Hepatocyte (in vitro differentiated cells): ENCODE results near the gene UBL5. TPM values are rescaled to one million over a fixed set of nuclear protein-coding genes. Genes with fewer than 3 reads are reported as not detected.

Experiments used
- DNase-seq: peaks from one replicate; pipeline ENCODE4 v3.0.0-alpha.2; 2016; ENCODE audit warnings: low spot score
- H2AFZ ChIP-seq: fragments of 200-600 bp; sonication (generic); 2 replicates; pipeline ENCODE4 v1.6.0; 2016; ENCODE audit warnings: antibody characterized with exemption, mild to moderate bottlenecking
- H3K27ac ChIP-seq: fragments of 200-600 bp; sonication (generic); 2 replicates; pipeline ENCODE4 v1.5.1; 2016; ENCODE audit warnings: mild to moderate bottlenecking
- H3K27me3 ChIP-seq: fragments of 200-600 bp; sonication (generic); 2 replicates; pipeline ENCODE4 v1.6.1; 2016
- H3K36me3 ChIP-seq: fragments of 200-600 bp; sonication (generic); replicated peaks from 2 replicates; pipeline ENCODE4 v1.5.1; 2016; ENCODE audit warnings: low read depth; ENCODE audit not compliant: insufficient read depth
- H3K4me1 ChIP-seq: fragments of 200-600 bp; sonication (generic); 2 replicates; pipeline ENCODE4 v1.5.1; 2016; ENCODE audit warnings: mild to moderate bottlenecking, moderate library complexity; ENCODE audit not compliant: insufficient read depth
- H3K4me2 ChIP-seq: fragments of 200-600 bp; sonication (generic); 2 replicates; pipeline ENCODE4 v1.6.0; 2016
- H3K4me3 ChIP-seq: fragments of 200-600 bp; sonication (generic); 2 replicates; pipeline ENCODE4 v1.5.1; 2016; ENCODE audit warnings: mild to moderate bottlenecking
- H3K79me2 ChIP-seq: fragments of 200-600 bp; sonication (generic); 2 replicates; pipeline ENCODE4 v1.6.0; 2017; ENCODE audit warnings: mild to moderate bottlenecking
- H3K9me2 ChIP-seq: fragments of 200-600 bp; sonication (generic); replicated peaks from 2 replicates; pipeline ENCODE4 v1.6.0; 2017; ENCODE audit warnings: mild to moderate bottlenecking; ENCODE audit not compliant: insufficient read depth
- H3K9me3 ChIP-seq: fragments of 200-600 bp; sonication (generic); 2 replicates; pipeline ENCODE4 v1.5.1; 2016; ENCODE audit warnings: low read depth, mild to moderate bottlenecking
- H4K20me1 ChIP-seq: fragments of 200-600 bp; sonication (generic); 2 replicates; pipeline ENCODE4 v1.6.0; 2016; ENCODE audit warnings: mild to moderate bottlenecking; ENCODE audit not compliant: insufficient read depth, poor library complexity, severe bottlenecking
- EZH2 ChIP-seq: fragments of 200-600 bp; sonication (generic); IDR thresholded peaks from 2 replicates; pipeline ENCODE4 v1.6.1; 2016; ENCODE audit warnings: antibody characterized with exemption, mild to moderate bottlenecking, borderline replicate concordance
- EZH2phosphoT487 ChIP-seq: fragments of 200-600 bp; sonication (generic); IDR thresholded peaks from one replicate; pipeline ENCODE4 v1.6.1; 2018; ENCODE audit warnings: antibody characterized with exemption, mild to moderate bottlenecking, low read depth, moderate library complexity; ENCODE audit not compliant: unreplicated experiment, severe bottlenecking
- WGBS: methylation state at CpG from one replicate; pipeline ENCODE4 v1.1.6; 2016; ENCODE audit warnings: low lambda C conversion rate; ENCODE audit errors: missing lambda C conversion rate; 5-methylcytosine and 5-hydroxymethylcytosine counted together
- polyA plus RNA-seq: library from polyadenylated mRNA; unstranded; fragments of >200 nt; fragmentation: Nextera tagmentation; extraction: Ambion mirVana; gene quantifications from 2 replicates; pipeline ENCODE4 v1.2.1, GENCODE V29; 2016
- total RNA-seq: library from RNA; depleted of rRNA; stranded (reverse); fragments of >200 nt; gene quantifications from 2 replicates; pipeline ENCODE4 v1.2.3, GENCODE V29; 2014
- TF ChIP-seq, protein P1 (sequence below): fragments of 200-600 bp; sonication (generic); IDR thresholded peaks from 2 replicates; pipeline ENCODE4 v1.5.1; 2016; ENCODE audit warnings: antibody characterized with exemption, mild to moderate bottlenecking; ENCODE audit not compliant: poor library complexity

UBL5 gene
- total and polyA plus RNA-seq, 2 experiments from 2014 or later, result 528 to 613 TPM

DNA sequence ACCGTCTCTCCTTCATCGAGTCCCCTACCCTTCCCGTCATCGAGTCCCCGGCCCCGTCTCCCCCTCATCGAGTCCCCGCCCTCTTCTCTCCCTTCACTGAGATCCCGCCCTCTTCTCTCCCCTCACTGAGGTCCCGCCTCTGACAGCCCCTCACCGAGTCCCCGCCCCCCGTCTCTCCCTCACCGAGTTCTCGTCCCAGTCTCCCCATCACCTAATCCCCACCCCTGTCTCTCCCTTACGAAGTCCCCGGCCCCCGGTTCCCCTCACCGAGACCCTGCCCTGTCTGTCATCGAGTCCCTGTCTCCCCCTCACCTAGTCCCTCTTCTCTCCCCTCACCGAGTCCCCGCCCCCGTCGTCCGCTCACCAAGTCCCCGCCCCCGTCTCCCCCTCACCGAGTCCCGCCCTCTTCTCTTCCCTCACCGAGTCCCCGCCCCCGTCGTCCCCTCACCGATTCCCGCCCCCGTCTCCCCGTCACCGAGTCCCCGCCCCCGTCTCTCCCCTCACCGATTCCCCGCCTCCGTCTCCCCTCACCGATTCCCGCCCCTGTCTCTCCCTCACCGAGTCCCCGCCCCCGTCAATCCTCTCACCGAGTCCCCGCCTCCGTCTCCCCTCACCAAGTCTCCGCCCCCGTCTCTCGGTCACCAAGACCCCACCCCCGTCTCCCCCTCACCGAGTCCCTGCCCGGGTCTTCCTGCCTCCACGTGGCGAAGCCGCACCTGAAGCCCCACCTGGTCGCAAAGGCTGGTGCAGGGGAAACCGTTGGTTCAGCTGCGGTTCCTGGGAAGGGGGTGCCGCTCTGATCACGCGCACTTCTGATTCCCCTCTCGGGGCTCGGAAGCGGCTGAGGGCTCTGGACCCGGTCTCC is 35.3 kb upstream of the UBL5 start:
- 0% methylated on average over 16 of the region's 70 CpGs for WGBS
- no peaks in the 10 kb centered on the region for H3K9me3 ChIP-seq

DNA sequence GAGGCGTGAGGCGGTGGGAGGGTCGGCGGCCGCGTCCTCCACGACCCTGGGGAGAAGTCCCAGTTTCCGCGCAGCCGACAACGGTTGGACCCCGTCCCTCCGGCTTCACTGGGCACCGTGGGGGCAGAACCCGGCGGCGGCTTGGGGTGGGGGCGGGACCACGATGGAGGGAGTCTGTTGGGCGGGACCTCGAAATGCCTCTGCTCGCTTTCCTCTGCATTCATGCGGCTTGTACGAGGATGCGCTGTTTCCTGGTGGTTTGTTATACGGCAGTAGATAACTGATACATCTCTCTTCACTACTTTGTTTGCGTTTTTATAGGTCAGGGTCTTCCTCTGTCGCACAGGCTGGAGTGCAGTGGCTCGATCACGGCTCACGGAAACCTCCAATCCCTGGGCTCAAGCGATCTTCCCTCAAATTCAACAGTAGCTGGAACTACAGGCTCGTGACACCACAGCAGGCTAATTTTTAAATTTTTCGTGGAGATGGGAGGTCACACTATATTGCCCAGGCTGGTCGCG is 34.6 kb upstream of the UBL5 start:
- peak; percentile 83 for DNase-seq
- WGBS, result 25% methylated on average over 28 of the region's 36 CpGs

More for the DNA sequence above, 35.3 kb upstream of the UBL5 start:
- H3K27me3 ChIP-seq, result no peaks in the 10 kb centered on the region
- peak overlapping the region; percentile 80 for H3K4me2 ChIP-seq
- H3K4me1 ChIP-seq, result peaks cover 12% of the 10 kb centered on the region
- H3K9me2 ChIP-seq, result no peaks in the 10 kb centered on the region
- peaks cover 5% of the 10 kb centered on the region for H3K79me2 ChIP-seq
- peak overlapping the region; percentile 99 for H3K27ac ChIP-seq
- H4K20me1 ChIP-seq, result no peaks in the 10 kb centered on the region
- H3K36me3 ChIP-seq, result no peaks in the 10 kb centered on the region
- peak overlapping the region; percentile 83 for H3K4me3 ChIP-seq
- peak overlapping the region; percentile 95 for H2AFZ ChIP-seq
- TF ChIP-seq, protein P1, sequence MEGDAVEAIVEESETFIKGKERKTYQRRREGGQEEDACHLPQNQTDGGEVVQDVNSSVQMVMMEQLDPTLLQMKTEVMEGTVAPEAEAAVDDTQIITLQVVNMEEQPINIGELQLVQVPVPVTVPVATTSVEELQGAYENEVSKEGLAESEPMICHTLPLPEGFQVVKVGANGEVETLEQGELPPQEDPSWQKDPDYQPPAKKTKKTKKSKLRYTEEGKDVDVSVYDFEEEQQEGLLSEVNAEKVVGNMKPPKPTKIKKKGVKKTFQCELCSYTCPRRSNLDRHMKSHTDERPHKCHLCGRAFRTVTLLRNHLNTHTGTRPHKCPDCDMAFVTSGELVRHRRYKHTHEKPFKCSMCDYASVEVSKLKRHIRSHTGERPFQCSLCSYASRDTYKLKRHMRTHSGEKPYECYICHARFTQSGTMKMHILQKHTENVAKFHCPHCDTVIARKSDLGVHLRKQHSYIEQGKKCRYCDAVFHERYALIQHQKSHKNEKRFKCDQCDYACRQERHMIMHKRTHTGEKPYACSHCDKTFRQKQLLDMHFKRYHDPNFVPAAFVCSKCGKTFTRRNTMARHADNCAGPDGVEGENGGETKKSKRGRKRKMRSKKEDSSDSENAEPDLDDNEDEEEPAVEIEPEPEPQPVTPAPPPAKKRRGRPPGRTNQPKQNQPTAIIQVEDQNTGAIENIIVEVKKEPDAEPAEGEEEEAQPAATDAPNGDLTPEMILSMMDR, result no peak
- DNase-seq, result peak; percentile 99

DNA sequence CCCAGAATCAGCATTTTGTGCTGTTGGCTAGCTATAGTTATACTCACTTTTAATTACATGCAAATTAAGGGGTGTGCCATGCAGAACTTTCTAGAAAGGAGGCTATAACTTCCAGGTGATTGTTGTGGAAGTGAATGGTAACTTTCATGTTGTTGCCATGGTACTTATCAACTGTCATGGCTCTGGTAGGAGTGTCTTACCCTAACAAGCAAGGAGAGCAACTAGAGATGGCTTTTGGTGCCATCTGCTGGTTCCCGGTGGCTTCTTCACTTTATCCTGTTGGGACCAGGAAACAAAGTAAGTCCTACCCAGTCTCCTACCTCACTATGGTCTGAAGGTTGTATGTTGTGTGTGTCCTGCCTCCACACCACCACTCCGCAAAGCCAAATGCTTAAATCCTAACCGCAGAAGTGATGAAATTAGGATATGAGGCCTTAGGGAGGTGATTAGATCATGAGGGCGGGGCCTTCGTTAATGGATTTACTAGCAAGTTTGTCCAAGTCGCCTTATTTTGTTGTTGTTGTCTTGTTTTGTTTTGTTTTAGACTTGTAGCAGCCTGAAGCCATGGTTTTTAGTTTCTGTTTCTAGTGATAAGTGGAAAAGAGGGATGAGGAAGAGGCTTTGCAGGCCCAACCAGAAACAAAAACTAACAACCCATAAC is 31.5 kb upstream of the UBL5 start:
- no peak overlapping the region for H3K4me3 ChIP-seq
- peak overlapping the region; percentile 18 for H3K27ac ChIP-seq
- peak overlapping the region; percentile 19 for H2AFZ ChIP-seq
- no peaks in the 10 kb centered on the region for H3K9me3 ChIP-seq
- no peaks in the 10 kb centered on the region for H3K36me3 ChIP-seq
- H3K4me1 ChIP-seq, result no peaks in the 10 kb centered on the region
- H3K4me2 ChIP-seq, result no peak overlapping the region
- H3K27me3 ChIP-seq, result no peaks in the 10 kb centered on the region
- WGBS, result 54% methylated on average over 6 of the region's 6 CpGs
- TF ChIP-seq, protein P1, result peak; percentile 82
- no peak for TF ChIP-seq EZH2
- TF ChIP-seq EZH2phosphoT487, result no peak
- H4K20me1 ChIP-seq, result no peaks in the 10 kb centered on the region
- H3K79me2 ChIP-seq, result peaks cover 5% of the 10 kb centered on the region
- no peaks in the 10 kb centered on the region for H3K9me2 ChIP-seq
- DNase-seq, result peak; percentile 89

More for the DNA sequence above, 34.6 kb upstream of the UBL5 start:
- Histone ChIP-seq H3K9me2 (no peaks in the 10 kb centered on the region), H3K4me3 (peak overlapping the region; percentile 83), H3K36me3 (no peaks in the 10 kb centered on the region), H4K20me1 (no peaks in the 10 kb centered on the region), H3K79me2 (peaks cover 5% of the 10 kb centered on the region), H3K9me3 (no peaks in the 10 kb centered on the region), H2AFZ (peak overlapping the region; percentile 95), H3K4me2 (peak overlapping the region; percentile 80), H3K27me3 (no peaks in the 10 kb centered on the region), H3K4me1 (peaks cover 12% of the 10 kb centered on the region), H3K27ac (peak overlapping the region; percentile 99)
- TF ChIP-seq EZH2, result no peak
- TF ChIP-seq EZH2phosphoT487, result no peak
- TF ChIP-seq, protein P1, result no peak
